ENCODE measurements around the gene ANKRD60.

ANKRD60 gene

GRCh38 chr20:58175425-58175824, 53.0 kb downstream of the ANKRD60 start:
- DNase-seq (ENCODE audit: low spot score): no peak
- TF ChIP-seq CTCF (IDR thresholded peaks at IDR 0.05; ENCODE audit: extremely low read depth, insufficient read depth, missing control alignments): no peak
- in situ Hi-C loops (cut with MboI; ENCODE audit: low pct_unique_long_range_greater_than_20kb, low sequenced_read_pairs, unreplicated experiment): no loop called here

DNA sequence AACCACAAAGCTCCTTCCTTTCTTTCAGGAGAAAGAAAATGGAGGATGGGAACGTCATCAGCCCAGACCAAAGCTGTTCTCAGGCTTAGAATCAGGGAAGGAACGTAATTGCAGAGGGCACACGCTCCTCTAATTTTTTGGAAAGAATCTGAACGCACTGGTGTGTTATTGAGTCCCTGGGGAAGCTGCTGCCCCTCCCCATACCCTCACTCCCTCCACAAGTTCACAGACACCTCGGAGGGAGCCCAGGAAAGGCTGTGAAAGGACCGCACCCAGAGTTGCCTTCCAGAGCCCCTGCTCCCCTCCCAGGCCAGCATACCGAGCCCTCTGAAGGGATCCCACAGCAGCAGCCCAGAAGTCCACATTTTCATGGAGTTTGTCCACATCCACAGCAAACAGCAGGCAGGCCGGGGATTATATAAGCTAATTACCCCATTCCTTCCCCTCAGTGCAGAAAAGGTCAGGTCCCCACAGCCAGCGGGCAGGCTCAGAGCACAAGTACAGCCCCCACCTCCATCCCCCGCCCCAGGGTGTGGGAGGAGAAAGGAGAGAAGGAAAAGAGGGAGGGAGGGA, 53.7 kb downstream of the ANKRD60 start:
- in situ Hi-C loops (cut with MboI; ENCODE audit: low pct_unique_long_range_greater_than_20kb, low sequenced_read_pairs, unreplicated experiment): no loop called here
- DNase-seq (ENCODE audit: low spot score): no peak
- TF ChIP-seq CTCF (IDR thresholded peaks at IDR 0.05; ENCODE audit: extremely low read depth, insufficient read depth, missing control alignments): no peak

DNA sequence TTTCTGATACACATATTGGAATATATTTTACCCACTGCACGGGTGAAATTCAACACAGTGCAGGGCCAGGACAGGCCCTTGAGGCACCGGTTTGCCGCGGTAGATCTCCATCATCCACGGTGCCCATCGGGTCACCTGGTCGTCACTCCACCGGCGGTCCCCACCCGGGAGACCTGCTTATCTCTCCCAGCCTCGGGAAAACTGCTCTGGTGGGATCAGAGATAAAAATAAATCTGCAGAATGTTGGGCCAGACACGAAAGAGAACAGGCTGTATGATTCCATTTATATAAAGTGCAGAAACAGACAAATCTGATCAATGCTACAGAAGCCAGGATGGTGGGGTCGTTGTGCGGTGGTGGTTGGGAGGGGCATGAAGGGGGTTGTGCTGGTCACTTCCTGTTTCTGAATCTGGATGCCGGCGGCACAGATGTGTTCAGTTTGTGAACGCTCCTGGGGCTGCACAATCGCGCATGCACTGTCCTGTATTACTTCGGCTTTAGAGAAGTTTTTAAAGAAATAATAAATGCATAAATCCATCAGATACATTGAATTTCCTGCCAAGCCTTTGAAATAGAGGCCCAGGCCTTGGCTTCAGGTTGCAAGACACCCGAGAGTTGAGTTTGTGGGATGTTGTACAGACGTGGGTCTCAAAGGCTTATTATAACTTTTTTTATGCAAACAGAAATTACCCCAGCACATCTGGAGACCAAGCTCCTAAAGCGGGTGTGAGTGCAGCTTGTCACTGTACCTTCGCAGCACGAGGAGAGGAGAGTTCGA, 54.3 kb downstream of the ANKRD60 start:
- no peak for TF ChIP-seq CTCF (IDR thresholded peaks at IDR 0.05; ENCODE audit: extremely low read depth, insufficient read depth, missing control alignments)
- no peak for DNase-seq (ENCODE audit: low spot score)
- in situ Hi-C loops (cut with MboI; ENCODE audit: low pct_unique_long_range_greater_than_20kb, low sequenced_read_pairs, unreplicated experiment): no loop called here

- no peak for DNase-seq (ENCODE audit: low spot score)
- TF ChIP-seq CTCF (IDR thresholded peaks at IDR 0.05; ENCODE audit: extremely low read depth, insufficient read depth, missing control alignments): no peak
- in situ Hi-C loops (cut with MboI; ENCODE audit: low pct_unique_long_range_greater_than_20kb, low sequenced_read_pairs, unreplicated experiment): no loop called here
Measured at GRCh38 chr20:58173091-58173490, 55.4 kb downstream of the ANKRD60 start.

- no peak for DNase-seq (ENCODE audit: low spot score)
- TF ChIP-seq CTCF (IDR thresholded peaks at IDR 0.05; ENCODE audit: extremely low read depth, insufficient read depth, missing control alignments): no peak
- in situ Hi-C loops (cut with MboI; ENCODE audit: low pct_unique_long_range_greater_than_20kb, low sequenced_read_pairs, unreplicated experiment): no loop called here
Measured at GRCh38 chr20:58171796-58172425, 56.5 kb downstream of the ANKRD60 start.

- in situ Hi-C loops (cut with MboI; ENCODE audit: low pct_unique_long_range_greater_than_20kb, low sequenced_read_pairs, unreplicated experiment): no loop called here
- no peak for DNase-seq (ENCODE audit: low spot score)
- no peak for TF ChIP-seq CTCF (IDR thresholded peaks at IDR 0.05; ENCODE audit: extremely low read depth, insufficient read depth, missing control alignments)
Measured at GRCh38 chr20:58169450-58169849, 59.0 kb downstream of the ANKRD60 start.
